Neural cell (in vitro differentiated cells): ENCODE results near the gene CXCR3. TPM values are rescaled to one million over a fixed set of nuclear protein-coding genes. Genes with fewer than 3 reads are reported as not detected.

Experiments
- H2AFZ ChIP-seq: fragments of 200-600, 300-800 bp; sonication (generic), shearing (Covaris generic); 2 replicates; pipeline ENCODE4 v1.6.0; 2014; ENCODE audit warnings: low read depth, mild to moderate bottlenecking, antibody characterized with exemption, low read length, moderate library complexity
- H3F3A ChIP-seq: fragments of 200-600 bp; shearing (Covaris generic); 2 replicates; pipeline ENCODE4 v1.6.1; 2016; ENCODE audit warnings: mild to moderate bottlenecking, moderate library complexity, mixed read lengths, antibody characterized with exemption, low read length; ENCODE audit not compliant: insufficient read depth, poor library complexity, severe bottlenecking
- H3K27ac ChIP-seq: fragments of 200-600, 300-800 bp; sonication (generic), shearing (Covaris generic); 2 replicates; pipeline ENCODE4 v1.5.1; 2014; ENCODE audit warnings: mild to moderate bottlenecking, low read length, moderate library complexity
- H3K27me3 ChIP-seq: fragments of 300-800, 200-600 bp; sonication (generic), shearing (Covaris generic); 2 replicates; pipeline ENCODE4 v1.6.0; 2014; ENCODE audit warnings: mild to moderate bottlenecking, low read depth, low read length, moderate library complexity; ENCODE audit not compliant: insufficient read depth
- H3K36me3 ChIP-seq: fragments of 300-800, 200-600 bp; sonication (generic), shearing (Covaris generic); 2 replicates; pipeline ENCODE4 v1.5.1; 2014; ENCODE audit warnings: mild to moderate bottlenecking, antibody characterized with exemption, low read length, moderate library complexity; ENCODE audit not compliant: insufficient read depth
- H3K4me2 ChIP-seq: fragments of 300-800, 200-600 bp; sonication (generic), shearing (Covaris generic); 2 replicates; pipeline ENCODE4 v1.6.0; 2014; ENCODE audit warnings: mild to moderate bottlenecking, low read length
- H3K4me3 ChIP-seq: fragments of 300-800, 200-600 bp; sonication (generic), shearing (Covaris generic); 2 replicates; pipeline ENCODE4 v1.5.1; 2014; ENCODE audit warnings: mild to moderate bottlenecking, low read length, moderate library complexity
- H3K79me2 ChIP-seq: fragments of 200-600 bp; shearing (Covaris generic); replicated peaks from 2 replicates; pipeline ENCODE4 v1.6.0; 2014; ENCODE audit warnings: mild to moderate bottlenecking, low read length, moderate library complexity; ENCODE audit not compliant: insufficient read depth
- H3K9ac ChIP-seq: fragments of 300-800, 200-600 bp; sonication (generic), shearing (Covaris generic); 2 replicates; pipeline ENCODE4 v1.6.1; 2016; ENCODE audit warnings: mild to moderate bottlenecking, low read length, mixed read lengths
- H3K9me2 ChIP-seq: fragments of 200-600 bp; shearing (Covaris generic); 2 replicates; pipeline ENCODE4 v1.6.1; 2016; ENCODE audit warnings: mild to moderate bottlenecking, low read length, mixed read lengths; ENCODE audit not compliant: insufficient read depth
- H3K9me3 ChIP-seq: fragments of 200-600, 300-800 bp; sonication (generic), shearing (Covaris generic); 2 replicates; pipeline ENCODE4 v1.6.1; 2016; ENCODE audit warnings: mild to moderate bottlenecking, mixed run types, low read length, moderate library complexity, mixed read lengths
- H4K20me1 ChIP-seq: fragments of 200-600 bp; shearing (Covaris generic); 2 replicates; pipeline ENCODE4 v1.6.1; 2016; ENCODE audit warnings: mild to moderate bottlenecking, mixed run types; ENCODE audit not compliant: insufficient read depth
- EP300 ChIP-seq: fragments of 450-650 bp; conservative IDR thresholded peaks from 2 replicates; pipeline ENCODE4 v1.6.1; 2014; ENCODE audit warnings: antibody characterized with exemption, mild to moderate bottlenecking, moderate library complexity; ENCODE audit not compliant: poor library complexity, severe bottlenecking
- EZH2 ChIP-seq: fragments of 200-600, 300-800 bp; shearing (Covaris generic), sonication (generic); IDR thresholded peaks from 2 replicates; pipeline ENCODE4 v1.6.1; 2014; ENCODE audit warnings: antibody characterized with exemption, low read length, borderline replicate concordance, mild to moderate bottlenecking; ENCODE audit not compliant: insufficient read depth, poor library complexity, severe bottlenecking
- MXI1 ChIP-seq: fragments of 450-650 bp; conservative IDR thresholded peaks from 2 replicates; pipeline ENCODE4 v1.6.1; 2014; ENCODE audit warnings: antibody characterized with exemption, mild to moderate bottlenecking; ENCODE audit not compliant: poor library complexity, severe bottlenecking
- POLR2AphosphoS5 ChIP-seq: IDR thresholded peaks from 2 replicates; pipeline ENCODE4 v1.6.1; 2012
- RAD21 ChIP-seq: fragments of 450-650 bp; conservative IDR thresholded peaks from 2 replicates; pipeline ENCODE4 v1.6.1; 2014; ENCODE audit warnings: antibody characterized with exemption, mild to moderate bottlenecking, moderate library complexity
- SMC3 ChIP-seq: fragments of 450-650 bp; conservative IDR thresholded peaks from 2 replicates; pipeline ENCODE4 v1.6.1; 2014; ENCODE audit warnings: antibody characterized with exemption, mild to moderate bottlenecking, moderate library complexity; ENCODE audit not compliant: poor library complexity
- TAF1 ChIP-seq: IDR thresholded peaks from 2 replicates; pipeline ENCODE4 v1.6.1; 2012; ENCODE audit warnings: low read depth
- polyA plus RNA-seq: library from polyadenylated mRNA; depleted of rRNA; stranded (reverse); fragments of >200 nt; gene quantifications from 2 replicates; pipeline ENCODE4 v1.2.3, GENCODE V29; 2014
- TF ChIP-seq, protein P1 (sequence below): fragments of 450-650 bp; IDR thresholded peaks from 2 replicates; pipeline ENCODE4 v1.5.1; 2014; ENCODE audit warnings: antibody characterized with exemption, mild to moderate bottlenecking, moderate library complexity; ENCODE audit not compliant: poor library complexity, severe bottlenecking
- TF ChIP-seq, protein P2 (sequence below): IDR thresholded peaks from 2 replicates; pipeline ENCODE4 v1.6.1; 2012; ENCODE audit warnings: borderline replicate concordance

The CXCR3 gene
- polyA plus RNA-seq, 1 donor from 2014 or later, result not detected

DNA sequence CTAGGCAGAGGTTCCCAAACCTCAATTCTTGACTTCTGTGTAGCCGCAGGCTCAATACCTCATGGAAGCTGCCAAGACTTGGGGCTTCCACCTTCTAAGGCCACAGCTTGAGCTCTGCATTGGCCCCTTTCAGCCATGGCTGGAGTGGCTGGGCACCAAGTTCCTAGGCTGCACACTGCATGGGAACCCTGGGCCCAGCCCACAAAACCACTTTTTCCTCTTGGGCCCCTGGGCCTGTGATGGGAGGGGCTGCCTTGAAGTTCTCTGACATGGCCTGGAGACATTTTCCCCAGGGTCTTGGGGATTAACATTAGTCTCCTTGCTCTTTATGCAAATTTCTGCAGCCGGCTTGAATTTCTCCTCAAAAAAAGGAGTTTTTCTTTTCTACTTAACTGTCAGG, 35.0 kb upstream of the CXCR3 start:
- H3F3A ChIP-seq, result no peaks in the 10 kb centered on the region
- H3K9me2 ChIP-seq, result no peaks in the 10 kb centered on the region

DNA sequence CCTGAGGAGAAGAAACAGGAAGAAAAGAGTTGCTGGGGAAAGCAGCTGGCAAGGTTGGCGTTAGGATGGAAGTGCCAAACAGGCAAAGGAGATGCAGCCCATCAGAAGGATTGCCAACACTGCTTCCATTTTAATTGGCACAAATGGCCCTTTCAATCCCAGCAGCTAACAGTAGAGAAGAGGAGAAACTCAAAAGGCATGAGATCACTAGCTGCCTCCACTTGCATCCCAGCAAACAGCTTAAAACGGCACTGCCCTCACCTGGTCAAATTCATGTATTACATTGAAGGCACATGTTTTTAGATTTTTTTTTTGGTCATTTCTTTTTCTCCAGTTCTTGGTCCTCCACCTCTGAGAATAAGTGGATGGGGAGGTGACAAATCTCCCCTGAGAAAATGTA, 34.1 kb upstream of the CXCR3 start:
- Histone ChIP-seq H3K9ac (no peak overlapping the region), H3K4me3 (no peak overlapping the region), H3K27me3 (no peaks in the 10 kb centered on the region), H3K4me2 (no peak overlapping the region), H3K9me2 (no peaks in the 10 kb centered on the region), H3K9me3 (no peaks in the 10 kb centered on the region), H3F3A (no peaks in the 10 kb centered on the region), H3K27ac (no peak overlapping the region), H2AFZ (no peak overlapping the region), H3K79me2 (no peaks in the 10 kb centered on the region), H4K20me1 (no peaks in the 10 kb centered on the region), H3K36me3 (no peaks in the 10 kb centered on the region)
- TF ChIP-seq EZH2, result no peak
- peak; percentile 22 for TF ChIP-seq SMC3
- TF ChIP-seq, protein P1, sequence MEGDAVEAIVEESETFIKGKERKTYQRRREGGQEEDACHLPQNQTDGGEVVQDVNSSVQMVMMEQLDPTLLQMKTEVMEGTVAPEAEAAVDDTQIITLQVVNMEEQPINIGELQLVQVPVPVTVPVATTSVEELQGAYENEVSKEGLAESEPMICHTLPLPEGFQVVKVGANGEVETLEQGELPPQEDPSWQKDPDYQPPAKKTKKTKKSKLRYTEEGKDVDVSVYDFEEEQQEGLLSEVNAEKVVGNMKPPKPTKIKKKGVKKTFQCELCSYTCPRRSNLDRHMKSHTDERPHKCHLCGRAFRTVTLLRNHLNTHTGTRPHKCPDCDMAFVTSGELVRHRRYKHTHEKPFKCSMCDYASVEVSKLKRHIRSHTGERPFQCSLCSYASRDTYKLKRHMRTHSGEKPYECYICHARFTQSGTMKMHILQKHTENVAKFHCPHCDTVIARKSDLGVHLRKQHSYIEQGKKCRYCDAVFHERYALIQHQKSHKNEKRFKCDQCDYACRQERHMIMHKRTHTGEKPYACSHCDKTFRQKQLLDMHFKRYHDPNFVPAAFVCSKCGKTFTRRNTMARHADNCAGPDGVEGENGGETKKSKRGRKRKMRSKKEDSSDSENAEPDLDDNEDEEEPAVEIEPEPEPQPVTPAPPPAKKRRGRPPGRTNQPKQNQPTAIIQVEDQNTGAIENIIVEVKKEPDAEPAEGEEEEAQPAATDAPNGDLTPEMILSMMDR, result peak; percentile 54
- no peak for TF ChIP-seq MXI1
- TF ChIP-seq EP300, result no peak
- no peak for TF ChIP-seq POLR2AphosphoS5
- no peak for TF ChIP-seq TAF1
- peak; percentile 41 for TF ChIP-seq RAD21
- TF ChIP-seq, protein P2, sequence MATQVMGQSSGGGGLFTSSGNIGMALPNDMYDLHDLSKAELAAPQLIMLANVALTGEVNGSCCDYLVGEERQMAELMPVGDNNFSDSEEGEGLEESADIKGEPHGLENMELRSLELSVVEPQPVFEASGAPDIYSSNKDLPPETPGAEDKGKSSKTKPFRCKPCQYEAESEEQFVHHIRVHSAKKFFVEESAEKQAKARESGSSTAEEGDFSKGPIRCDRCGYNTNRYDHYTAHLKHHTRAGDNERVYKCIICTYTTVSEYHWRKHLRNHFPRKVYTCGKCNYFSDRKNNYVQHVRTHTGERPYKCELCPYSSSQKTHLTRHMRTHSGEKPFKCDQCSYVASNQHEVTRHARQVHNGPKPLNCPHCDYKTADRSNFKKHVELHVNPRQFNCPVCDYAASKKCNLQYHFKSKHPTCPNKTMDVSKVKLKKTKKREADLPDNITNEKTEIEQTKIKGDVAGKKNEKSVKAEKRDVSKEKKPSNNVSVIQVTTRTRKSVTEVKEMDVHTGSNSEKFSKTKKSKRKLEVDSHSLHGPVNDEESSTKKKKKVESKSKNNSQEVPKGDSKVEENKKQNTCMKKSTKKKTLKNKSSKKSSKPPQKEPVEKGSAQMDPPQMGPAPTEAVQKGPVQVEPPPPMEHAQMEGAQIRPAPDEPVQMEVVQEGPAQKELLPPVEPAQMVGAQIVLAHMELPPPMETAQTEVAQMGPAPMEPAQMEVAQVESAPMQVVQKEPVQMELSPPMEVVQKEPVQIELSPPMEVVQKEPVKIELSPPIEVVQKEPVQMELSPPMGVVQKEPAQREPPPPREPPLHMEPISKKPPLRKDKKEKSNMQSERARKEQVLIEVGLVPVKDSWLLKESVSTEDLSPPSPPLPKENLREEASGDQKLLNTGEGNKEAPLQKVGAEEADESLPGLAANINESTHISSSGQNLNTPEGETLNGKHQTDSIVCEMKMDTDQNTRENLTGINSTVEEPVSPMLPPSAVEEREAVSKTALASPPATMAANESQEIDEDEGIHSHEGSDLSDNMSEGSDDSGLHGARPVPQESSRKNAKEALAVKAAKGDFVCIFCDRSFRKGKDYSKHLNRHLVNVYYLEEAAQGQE, result no peak

More for the DNA sequence above, 35.0 kb upstream of the CXCR3 start:
- H3K4me3 ChIP-seq, result no peak overlapping the region
- H3K36me3 ChIP-seq, result no peaks in the 10 kb centered on the region
- H2AFZ ChIP-seq, result no peak overlapping the region
- H3K79me2 ChIP-seq, result no peaks in the 10 kb centered on the region
- H3K9ac ChIP-seq, result no peak overlapping the region
- TF ChIP-seq RAD21 (no peak), MXI1 (no peak), POLR2AphosphoS5 (no peak), TAF1 (no peak), EZH2 (no peak), EP300 (no peak), SMC3 (no peak)
- TF ChIP-seq, protein P1, result no peak
- TF ChIP-seq, protein P2, result no peak
- no peak overlapping the region for H3K27ac ChIP-seq
- no peaks in the 10 kb centered on the region for H4K20me1 ChIP-seq
- H3K9me3 ChIP-seq, result no peaks in the 10 kb centered on the region
- H3K27me3 ChIP-seq, result no peaks in the 10 kb centered on the region
- no peak overlapping the region for H3K4me2 ChIP-seq
